Epithelial cell of proximal tubule (primary cell): Measurements from ENCODE around the gene SLC39A13. TPM values are rescaled to one million over a fixed set of nuclear protein-coding genes. Genes with fewer than 3 reads are reported as not detected.

Experiments
- DNase-seq: peaks from one replicate; pipeline ENCODE4 v3.0.0-alpha.2; 2011; ENCODE audit warnings: low read depth
- H3K4me3 ChIP-seq: 2 replicates; pipeline ENCODE4 v1.5.1; 2011; ENCODE audit warnings: low read depth, mild to moderate bottlenecking, low read length
- total RNA-seq: library from RNA; depleted of rRNA; stranded (reverse); fragments of >200 nt; gene quantifications from 2 replicates; pipeline ENCODE4 v1.2.3, GENCODE V29; 2015
- TF ChIP-seq, protein P1 (sequence below): conservative IDR thresholded peaks from 2 replicates; pipeline ENCODE4 v1.5.1; 2012; ENCODE audit warnings: low read depth, mild to moderate bottlenecking, low read length

SLC39A13 gene
- total RNA-seq, 1 donor from 2014 or later, result 64.5 TPM

- no peak for DNase-seq
- TF ChIP-seq, protein P1, sequence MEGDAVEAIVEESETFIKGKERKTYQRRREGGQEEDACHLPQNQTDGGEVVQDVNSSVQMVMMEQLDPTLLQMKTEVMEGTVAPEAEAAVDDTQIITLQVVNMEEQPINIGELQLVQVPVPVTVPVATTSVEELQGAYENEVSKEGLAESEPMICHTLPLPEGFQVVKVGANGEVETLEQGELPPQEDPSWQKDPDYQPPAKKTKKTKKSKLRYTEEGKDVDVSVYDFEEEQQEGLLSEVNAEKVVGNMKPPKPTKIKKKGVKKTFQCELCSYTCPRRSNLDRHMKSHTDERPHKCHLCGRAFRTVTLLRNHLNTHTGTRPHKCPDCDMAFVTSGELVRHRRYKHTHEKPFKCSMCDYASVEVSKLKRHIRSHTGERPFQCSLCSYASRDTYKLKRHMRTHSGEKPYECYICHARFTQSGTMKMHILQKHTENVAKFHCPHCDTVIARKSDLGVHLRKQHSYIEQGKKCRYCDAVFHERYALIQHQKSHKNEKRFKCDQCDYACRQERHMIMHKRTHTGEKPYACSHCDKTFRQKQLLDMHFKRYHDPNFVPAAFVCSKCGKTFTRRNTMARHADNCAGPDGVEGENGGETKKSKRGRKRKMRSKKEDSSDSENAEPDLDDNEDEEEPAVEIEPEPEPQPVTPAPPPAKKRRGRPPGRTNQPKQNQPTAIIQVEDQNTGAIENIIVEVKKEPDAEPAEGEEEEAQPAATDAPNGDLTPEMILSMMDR, result peak; percentile 15
- no peak overlapping the region for H3K4me3 ChIP-seq
Observed at GRCh38 chr11:47376525-47377371, 31.6 kb upstream of the SLC39A13 start.

GRCh38 chr11:47377571-47378009, 30.8 kb upstream of the SLC39A13 start:
- no peak overlapping the region for H3K4me3 ChIP-seq
- TF ChIP-seq, protein P1, result no peak
- no peak for DNase-seq

GRCh38 chr11:47378010-47378835, 30.2 kb upstream of the SLC39A13 start, which contains the start of gene SPI1:
SPI1 (minus strand) TSS chr11:47378547; CDS start chr11:47378353, 194 bp downstream.
- H3K4me3 ChIP-seq, result no peak within 1 kb of the TSS
- TF ChIP-seq, protein P1, result no peak
- DNase-seq, result no peak

GRCh38 chr11:47378836-47379170, 29.6 kb upstream of the SLC39A13 start:
- no peak for DNase-seq
- H3K4me3 ChIP-seq, result no peak overlapping the region
- TF ChIP-seq, protein P1, result no peak

GRCh38 chr11:47379317-47379716, 29.1 kb upstream of the SLC39A13 start:
- H3K4me3 ChIP-seq, result no peak overlapping the region
- TF ChIP-seq, protein P1, result no peak
- DNase-seq, result no peak

- DNase-seq, result no peak
- TF ChIP-seq, protein P1, result no peak
- H3K4me3 ChIP-seq, result no peak overlapping the region
Observed at GRCh38 chr11:47380078-47380477, 28.3 kb upstream of the SLC39A13 start.
